ENCODE measurements around the gene SPATA19.

SPATA19 gene

GRCh38 chr11:133824593-133824992, 20.7 kb downstream of the SPATA19 start:
- Histone ChIP-seq H3K36me3 (ENCODE audit: control insufficient read depth in 2 of 2, insufficient read depth in 1 of 2, low read length in 2 of 2) (no peaks in the 10 kb centered on the region), H3K4me1 (ENCODE audit: control insufficient read depth, insufficient read depth, low read length) (no peaks in the 10 kb centered on the region), H3K4me3 (ENCODE audit: low read depth, low read length) (no peak overlapping the region), H3K9me3 (ENCODE audit: control insufficient read depth, insufficient read depth, low read depth, low read length) (no peaks in the 10 kb centered on the region), H3K27ac (ENCODE audit: extremely low read depth, low read depth, low read length) (no peak overlapping the region)
- POLR2A ChIA-PET, result no interaction called here
- TF ChIP-seq ZNF146 (tag by site-specific recombination; IDR thresholded peaks at IDR 0.05), result no peak
- TF ChIP-seq ZNF549 (tag by site-specific recombination; IDR thresholded peaks at IDR 0.05), result no peak
- CTCF ChIA-PET, result interaction anchor here (1.5 kb wide), 1 partner anchor 10 kb away, joined by 8 read pairs; no protein-coding TSS in a partner anchor

DNA sequence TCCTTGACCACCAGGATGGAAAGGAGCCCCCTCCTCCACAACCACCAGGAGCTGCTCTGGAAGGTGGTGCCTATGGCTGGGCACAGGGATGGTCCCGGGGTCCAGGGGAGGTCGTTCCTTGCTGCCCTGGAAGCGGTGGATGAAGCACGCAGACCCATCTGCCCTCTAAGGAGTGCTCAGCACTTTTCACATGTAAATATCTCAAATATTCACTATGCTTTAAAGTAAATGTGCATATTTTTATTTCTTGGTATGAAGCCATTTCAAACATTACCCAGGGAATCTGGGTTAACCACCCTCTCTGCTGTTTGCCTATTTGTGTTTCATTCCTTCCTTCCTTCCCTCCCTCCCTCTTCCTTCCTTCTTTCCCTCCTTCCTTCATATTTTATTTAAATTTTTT, 21.7 kb downstream of the SPATA19 start:
- POLR2A ChIA-PET, result no interaction called here
- no peaks in the 10 kb centered on the region for H3K4me1 ChIP-seq (ENCODE audit: control insufficient read depth, insufficient read depth, low read length)
- CTCF ChIA-PET, result interaction anchor here (0.6 to 1.5 kb wide), 4 partner anchors 11 to 646 kb away, joined by 3 to 8 read pairs (median 4); no protein-coding TSS in a partner anchor
- H3K9me3 ChIP-seq (ENCODE audit: control insufficient read depth, insufficient read depth, low read depth, low read length), result no peaks in the 10 kb centered on the region
- no peaks in the 10 kb centered on the region for H3K36me3 ChIP-seq (ENCODE audit: control insufficient read depth in 2 of 2, insufficient read depth in 1 of 2, low read length in 2 of 2)
- H3K4me3 ChIP-seq (ENCODE audit: low read depth, low read length), result no peak overlapping the region
- no peak overlapping the region for H3K27ac ChIP-seq (ENCODE audit: extremely low read depth, low read depth, low read length)
- TF ChIP-seq OSR2 (tag by site-specific recombination; IDR thresholded peaks at IDR 0.05) (no peak), ZFP69B (tag by site-specific recombination; IDR thresholded peaks at IDR 0.05) (no peak), ZNF354C (tag by site-specific recombination; IDR thresholded peaks at IDR 0.05; ENCODE audit: borderline replicate concordance, low read depth) (no peak), ZFP3 (tag by site-specific recombination; IDR thresholded peaks at IDR 0.05; ENCODE audit: low read depth) (no peak), ZNF23 (tag by site-specific recombination; IDR thresholded peaks at IDR 0.05; ENCODE audit: borderline replicate concordance) (no peak)
- TF ChIP-seq, protein P1, sequence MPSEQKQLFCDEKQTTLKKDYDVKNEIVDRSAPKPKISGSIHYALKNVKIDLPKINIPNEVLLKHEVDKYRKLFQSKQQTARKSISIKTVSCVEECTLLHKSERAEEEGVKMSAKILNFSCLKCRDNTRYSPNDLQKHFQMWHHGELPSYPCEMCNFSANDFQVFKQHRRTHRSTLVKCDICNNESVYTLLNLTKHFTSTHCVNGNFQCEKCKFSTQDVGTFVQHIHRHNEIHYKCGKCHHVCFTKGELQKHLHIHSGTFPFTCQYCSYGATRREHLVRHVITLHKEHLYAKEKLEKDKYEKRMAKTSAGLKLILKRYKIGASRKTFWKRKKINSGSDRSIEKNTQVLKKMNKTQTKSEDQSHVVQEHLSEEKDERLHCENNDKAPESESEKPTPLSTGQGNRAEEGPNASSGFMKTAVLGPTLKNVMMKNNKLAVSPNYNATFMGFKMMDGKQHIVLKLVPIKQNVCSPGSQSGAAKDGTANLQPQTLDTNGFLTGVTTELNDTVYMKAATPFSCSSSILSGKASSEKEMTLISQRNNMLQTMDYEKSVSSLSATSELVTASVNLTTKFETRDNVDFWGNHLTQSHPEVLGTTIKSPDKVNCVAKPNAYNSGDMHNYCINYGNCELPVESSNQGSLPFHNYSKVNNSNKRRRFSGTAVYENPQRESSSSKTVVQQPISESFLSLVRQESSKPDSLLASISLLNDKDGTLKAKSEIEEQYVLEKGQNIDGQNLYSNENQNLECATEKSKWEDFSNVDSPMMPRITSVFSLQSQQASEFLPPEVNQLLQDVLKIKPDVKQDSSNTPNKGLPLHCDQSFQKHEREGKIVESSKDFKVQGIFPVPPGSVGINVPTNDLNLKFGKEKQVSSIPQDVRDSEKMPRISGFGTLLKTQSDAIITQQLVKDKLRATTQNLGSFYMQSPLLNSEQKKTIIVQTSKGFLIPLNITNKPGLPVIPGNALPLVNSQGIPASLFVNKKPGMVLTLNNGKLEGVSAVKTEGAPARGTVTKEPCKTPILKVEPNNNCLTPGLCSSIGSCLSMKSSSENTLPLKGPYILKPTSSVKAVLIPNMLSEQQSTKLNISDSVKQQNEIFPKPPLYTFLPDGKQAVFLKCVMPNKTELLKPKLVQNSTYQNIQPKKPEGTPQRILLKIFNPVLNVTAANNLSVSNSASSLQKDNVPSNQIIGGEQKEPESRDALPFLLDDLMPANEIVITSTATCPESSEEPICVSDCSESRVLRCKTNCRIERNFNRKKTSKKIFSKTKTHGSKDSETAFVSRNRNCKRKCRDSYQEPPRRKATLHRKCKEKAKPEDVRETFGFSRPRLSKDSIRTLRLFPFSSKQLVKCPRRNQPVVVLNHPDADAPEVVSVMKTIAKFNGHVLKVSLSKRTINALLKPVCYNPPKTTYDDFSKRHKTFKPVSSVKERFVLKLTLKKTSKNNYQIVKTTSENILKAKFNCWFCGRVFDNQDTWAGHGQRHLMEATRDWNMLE (tag by site-specific recombination; conservative IDR thresholded peaks at IDR 0.05; ENCODE audit: low read depth), result no peak

- Histone ChIP-seq H3K4me1 (ENCODE audit: control insufficient read depth, insufficient read depth, low read length) (no peaks in the 10 kb centered on the region), H3K9me3 (ENCODE audit: control insufficient read depth, insufficient read depth, low read depth, low read length) (no peaks in the 10 kb centered on the region), H3K27ac (ENCODE audit: extremely low read depth, low read depth, low read length) (no peak overlapping the region), H3K36me3 (ENCODE audit: control insufficient read depth in 2 of 2, insufficient read depth in 1 of 2, low read length in 2 of 2) (no peaks in the 10 kb centered on the region), H3K4me3 (ENCODE audit: low read depth, low read length) (no peak overlapping the region)
- ChIA-PET POLR2A (no interaction called here), CTCF (interaction anchor here (0.6 to 1.5 kb wide), 2 partner anchors 12 to 26 kb away, joined by 3 to 8 read pairs; no protein-coding TSS in a partner anchor)
- TF ChIP-seq ZNF10 (tag by site-specific recombination; IDR thresholded peaks at IDR 0.05), result no peak
- no peak for TF ChIP-seq SP2 (tag by site-specific recombination; IDR thresholded peaks at IDR 0.05)
Measured at GRCh38 chr11:133823211-133823610, 22.1 kb downstream of the SPATA19 start.

DNA sequence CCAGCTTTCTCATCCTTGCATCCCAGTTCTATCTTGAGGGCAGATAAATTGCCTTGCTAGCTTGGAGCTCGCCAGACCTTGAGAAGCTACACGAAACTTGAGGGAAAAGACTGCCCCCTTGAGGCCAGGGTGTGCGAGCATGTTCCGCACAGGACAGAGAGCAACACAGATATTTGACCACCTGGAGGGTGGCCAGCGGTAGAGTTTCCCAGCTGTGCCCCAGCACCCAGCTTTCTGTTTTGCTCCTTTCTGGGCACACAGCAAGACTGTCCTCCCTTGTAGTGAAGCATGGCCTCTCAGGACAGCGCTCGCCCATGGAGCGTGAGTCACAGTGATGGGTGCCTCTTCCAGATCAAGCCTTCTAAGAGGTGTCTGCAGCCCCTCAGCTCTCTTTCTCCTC, 23.5 kb downstream of the SPATA19 start:
- no peak overlapping the region for H3K27ac ChIP-seq (ENCODE audit: extremely low read depth, low read depth, low read length)
- TF ChIP-seq ZBTB48 (tag by site-specific recombination; IDR thresholded peaks at IDR 0.05), result no peak
- TF ChIP-seq ZNF404 (tag by site-specific recombination; IDR thresholded peaks at IDR 0.05), result no peak
- TF ChIP-seq ZNF654 (tag by site-specific recombination; IDR thresholded peaks at IDR 0.05; ENCODE audit: low read depth), result peak; percentile 44
- TF ChIP-seq ZFP41 (tag by site-specific recombination; IDR thresholded peaks at IDR 0.05; ENCODE audit: borderline replicate concordance), result no peak
- no peak for TF ChIP-seq ZNF239 (tag by site-specific recombination; IDR thresholded peaks at IDR 0.05)
- TF ChIP-seq, protein P2, sequence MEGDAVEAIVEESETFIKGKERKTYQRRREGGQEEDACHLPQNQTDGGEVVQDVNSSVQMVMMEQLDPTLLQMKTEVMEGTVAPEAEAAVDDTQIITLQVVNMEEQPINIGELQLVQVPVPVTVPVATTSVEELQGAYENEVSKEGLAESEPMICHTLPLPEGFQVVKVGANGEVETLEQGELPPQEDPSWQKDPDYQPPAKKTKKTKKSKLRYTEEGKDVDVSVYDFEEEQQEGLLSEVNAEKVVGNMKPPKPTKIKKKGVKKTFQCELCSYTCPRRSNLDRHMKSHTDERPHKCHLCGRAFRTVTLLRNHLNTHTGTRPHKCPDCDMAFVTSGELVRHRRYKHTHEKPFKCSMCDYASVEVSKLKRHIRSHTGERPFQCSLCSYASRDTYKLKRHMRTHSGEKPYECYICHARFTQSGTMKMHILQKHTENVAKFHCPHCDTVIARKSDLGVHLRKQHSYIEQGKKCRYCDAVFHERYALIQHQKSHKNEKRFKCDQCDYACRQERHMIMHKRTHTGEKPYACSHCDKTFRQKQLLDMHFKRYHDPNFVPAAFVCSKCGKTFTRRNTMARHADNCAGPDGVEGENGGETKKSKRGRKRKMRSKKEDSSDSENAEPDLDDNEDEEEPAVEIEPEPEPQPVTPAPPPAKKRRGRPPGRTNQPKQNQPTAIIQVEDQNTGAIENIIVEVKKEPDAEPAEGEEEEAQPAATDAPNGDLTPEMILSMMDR (tag by site-specific recombination; IDR thresholded peaks at IDR 0.05), result 0 out of 2 replicates have a peak, but pooled peaks have one; percentile 26
- no peak for TF ChIP-seq ZNF26 (tag by site-specific recombination; IDR thresholded peaks at IDR 0.05)
- TF ChIP-seq ZNF16 (tag by site-specific recombination; IDR thresholded peaks at IDR 0.05; ENCODE audit: low read depth), result no peak
- TF ChIP-seq ZBTB7A (tag by site-specific recombination; IDR thresholded peaks at IDR 0.05; ENCODE audit: low read depth), result no peak
- no peak overlapping the region for H3K4me3 ChIP-seq (ENCODE audit: low read depth, low read length)
- POLR2A ChIA-PET, result interaction anchor here (0.5 kb wide), 1 partner anchor 249 kb away, joined by 9 read pairs; no protein-coding TSS in a partner anchor
- H3K4me1 ChIP-seq (ENCODE audit: control insufficient read depth, insufficient read depth, low read length), result no peaks in the 10 kb centered on the region
- no peaks in the 10 kb centered on the region for H3K9me3 ChIP-seq (ENCODE audit: control insufficient read depth, insufficient read depth, low read depth, low read length)
- CTCF ChIA-PET, result interaction anchor here (0.5 to 2.9 kb wide), 33 partner anchors 9 to 1146 kb away, joined by 3 to 23 read pairs (median 4); no protein-coding TSS in a partner anchor
- H3K36me3 ChIP-seq (ENCODE audit: control insufficient read depth in 2 of 2, insufficient read depth in 1 of 2, low read length in 2 of 2), result no peaks in the 10 kb centered on the region

Measured in HEK293 (cell line).